ENCODE measurements around the gene SHC2. TPM values are rescaled to one million over a fixed set of nuclear protein-coding genes. Genes with fewer than 3 reads are reported as not detected.

The SHC2 gene
- total and polyA plus RNA-seq, 2 of the 13 experiments (the other 11 are each of a cell fraction or from before 2014, with no cell fraction given), result 9.0 to 18.3 TPM

GRCh38 chr19:506404-507285 lies 45.8 kb upstream of the SHC2 start (continued):
- no peak for TF ChIP-seq ZSCAN29 (CRISPR knock-in tag; conservative IDR thresholded peaks at IDR 0.05)
- TF ChIP-seq REL (CRISPR knock-in tag; conservative IDR thresholded peaks at IDR 0.05), result no peak
- 0 out of 2 replicates have a peak, but pooled peaks have one; percentile 37 for TF ChIP-seq MXD4 (CRISPR knock-in tag; IDR thresholded peaks at IDR 0.05)
- no peak for TF ChIP-seq ISX (CRISPR knock-in tag; conservative IDR thresholded peaks at IDR 0.05)
- no peak for TF ChIP-seq SKI (IDR thresholded peaks at IDR 0.05; ENCODE audit: partially characterized antibody)
- no peak; the same call in 1 of the 2 replicates for TF ChIP-seq ZNF816 (CRISPR knock-in tag; IDR thresholded peaks at IDR 0.05; ENCODE audit: borderline replicate concordance)
- TF ChIP-seq ZNF687 (CRISPR knock-in tag; IDR thresholded peaks at IDR 0.05), result peak; percentile 90
- TF ChIP-seq CHCHD3 (CRISPR knock-in tag; IDR thresholded peaks at IDR 0.05), result no peak
- peak; percentile 67; the same call in 1 of the 2 replicates for TF ChIP-seq MYC (CRISPR knock-in tag; IDR thresholded peaks at IDR 0.05; ENCODE audit: borderline replicate concordance)
- 0 out of 2 replicates have a peak, but pooled peaks have one; percentile 47 for TF ChIP-seq RCOR2 (CRISPR knock-in tag; IDR thresholded peaks at IDR 0.05)
- peak; percentile 62 for TF ChIP-seq SALL1 (CRISPR knock-in tag; IDR thresholded peaks at IDR 0.05)
- TF ChIP-seq ZNF891 (CRISPR knock-in tag; IDR thresholded peaks at IDR 0.05), result peak; percentile 65
- no peak for TF ChIP-seq ETV6 (CRISPR knock-in tag; conservative IDR thresholded peaks at IDR 0.05)
- TF ChIP-seq ZNF792 (CRISPR knock-in tag; IDR thresholded peaks at IDR 0.05), result peak; percentile 23; the same call in 1 of the 2 replicates
- TF ChIP-seq SP5 (CRISPR knock-in tag; IDR thresholded peaks at IDR 0.05; ENCODE audit: borderline replicate concordance, low read depth), result no peak
- no peak for TF ChIP-seq ZNF484 (CRISPR knock-in tag; IDR thresholded peaks at IDR 0.05; ENCODE audit: borderline replicate concordance, low read depth)
- TF ChIP-seq BRCA1 (CRISPR knock-in tag; IDR thresholded peaks at IDR 0.05), result peak; percentile 52; the same call in 1 of the 2 replicates
- no peak for TF ChIP-seq RFXAP (CRISPR knock-in tag; IDR thresholded peaks at IDR 0.05; ENCODE audit: borderline replicate concordance)
- TF ChIP-seq ZNF432 (CRISPR knock-in tag; IDR thresholded peaks at IDR 0.05; ENCODE audit: borderline replicate concordance), result no peak
- TF ChIP-seq ZNF383 (CRISPR knock-in tag; IDR thresholded peaks at IDR 0.05; ENCODE audit: borderline replicate concordance), result no peak
- peak; percentile 67; the same call in 1 of the 2 replicates for TF ChIP-seq SRF (IDR thresholded peaks at IDR 0.05; ENCODE audit: low read depth, low read length)
- no peak for TF ChIP-seq ZNF547 (CRISPR knock-in tag; IDR thresholded peaks at IDR 0.05)
- peak; percentile 33; the same call in 1 of the 2 replicates for TF ChIP-seq ZBTB20 (CRISPR knock-in tag; IDR thresholded peaks at IDR 0.05; ENCODE audit: borderline replicate concordance, low read depth)
- TF ChIP-seq SRY (CRISPR knock-in tag; IDR thresholded peaks at IDR 0.05), result 0 out of 2 replicates have a peak, but pooled peaks have one; percentile 22
- 0 out of 2 replicates have a peak, but pooled peaks have one; percentile 80 for TF ChIP-seq EHMT2 (IDR thresholded peaks at IDR 0.05; ENCODE audit: borderline replicate concordance, low read depth, low read length)
- peak; percentile 62 for TF ChIP-seq ZNF414 (CRISPR knock-in tag; IDR thresholded peaks at IDR 0.05)
- no peak for TF ChIP-seq ZSCAN12 (CRISPR knock-in tag; IDR thresholded peaks at IDR 0.05)
